HG02759 (cell line): ENCODE data around the gene ZNF793.

Source experiments
- ATAC-seq: cut with Tn5 transposase; IDR thresholded peaks from one replicate; pipeline ENCODE4 v1.9.1; 2021; ENCODE audit warnings: mild to moderate bottlenecking, moderate library complexity; ENCODE audit not compliant: unreplicated experiment

Gene ZNF793

GRCh38 chr19:37564624-37565369 lies 58.1 kb downstream of the ZNF793 start:
- no peak for ATAC-seq

- ATAC-seq = no peak
Measured at GRCh38 chr19:37565370-37565669, 58.6 kb downstream of the ZNF793 start.

GRCh38 chr19:37572203-37572602 lies 65.5 kb downstream of the ZNF793 start:
- ATAC-seq = no peak

- ATAC-seq = no peak
Measured at GRCh38 chr19:37583340-37583739, 76.6 kb downstream of the ZNF793 start.
